ENCODE measurements around the gene NOC4L. TPM values are rescaled to one million over a fixed set of nuclear protein-coding genes. Genes with fewer than 3 reads are reported as not detected.

NOC4L gene
- total RNA-seq, 1 donor, result 13.2 TPM

DNA sequence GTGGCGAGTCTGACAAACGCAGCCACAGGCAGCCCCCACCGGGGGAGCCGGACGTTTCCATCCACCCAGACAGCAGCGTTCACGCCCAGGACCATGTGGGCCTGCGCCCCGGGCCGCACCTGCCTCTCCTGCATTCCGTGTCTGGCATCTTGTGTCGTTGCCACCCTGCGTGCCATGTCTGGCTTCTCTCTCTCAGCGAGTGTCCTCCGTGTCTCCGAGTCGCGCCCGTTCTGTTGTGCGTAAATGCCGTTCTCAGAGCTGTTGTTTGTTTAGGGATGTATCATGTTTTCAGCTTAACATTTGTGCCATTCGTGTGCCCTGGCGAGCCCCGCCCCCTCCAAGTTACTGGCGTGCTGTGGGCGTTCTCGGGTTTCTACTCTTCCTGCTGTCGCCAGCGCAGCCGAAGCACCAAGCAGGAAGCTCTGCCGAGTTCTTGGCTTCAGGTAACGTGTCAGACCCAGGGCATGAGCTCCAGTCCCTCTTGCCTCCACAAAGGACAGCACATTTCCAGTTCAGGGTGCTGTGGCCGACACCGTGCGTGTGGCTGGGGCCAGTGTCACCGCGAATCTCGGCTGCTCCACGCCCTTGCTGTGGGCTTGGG is 34.6 kb downstream of the NOC4L start:
- DNase-seq (ENCODE audit: low read depth), result no peak
- TF ChIP-seq, protein P1, sequence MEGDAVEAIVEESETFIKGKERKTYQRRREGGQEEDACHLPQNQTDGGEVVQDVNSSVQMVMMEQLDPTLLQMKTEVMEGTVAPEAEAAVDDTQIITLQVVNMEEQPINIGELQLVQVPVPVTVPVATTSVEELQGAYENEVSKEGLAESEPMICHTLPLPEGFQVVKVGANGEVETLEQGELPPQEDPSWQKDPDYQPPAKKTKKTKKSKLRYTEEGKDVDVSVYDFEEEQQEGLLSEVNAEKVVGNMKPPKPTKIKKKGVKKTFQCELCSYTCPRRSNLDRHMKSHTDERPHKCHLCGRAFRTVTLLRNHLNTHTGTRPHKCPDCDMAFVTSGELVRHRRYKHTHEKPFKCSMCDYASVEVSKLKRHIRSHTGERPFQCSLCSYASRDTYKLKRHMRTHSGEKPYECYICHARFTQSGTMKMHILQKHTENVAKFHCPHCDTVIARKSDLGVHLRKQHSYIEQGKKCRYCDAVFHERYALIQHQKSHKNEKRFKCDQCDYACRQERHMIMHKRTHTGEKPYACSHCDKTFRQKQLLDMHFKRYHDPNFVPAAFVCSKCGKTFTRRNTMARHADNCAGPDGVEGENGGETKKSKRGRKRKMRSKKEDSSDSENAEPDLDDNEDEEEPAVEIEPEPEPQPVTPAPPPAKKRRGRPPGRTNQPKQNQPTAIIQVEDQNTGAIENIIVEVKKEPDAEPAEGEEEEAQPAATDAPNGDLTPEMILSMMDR (IDR thresholded peaks at IDR 0.05; ENCODE audit: insufficient read depth, low read length), result no peak
- H3K4me3 ChIP-seq (ENCODE audit: low read depth, low read length), result no peak overlapping the region

DNA sequence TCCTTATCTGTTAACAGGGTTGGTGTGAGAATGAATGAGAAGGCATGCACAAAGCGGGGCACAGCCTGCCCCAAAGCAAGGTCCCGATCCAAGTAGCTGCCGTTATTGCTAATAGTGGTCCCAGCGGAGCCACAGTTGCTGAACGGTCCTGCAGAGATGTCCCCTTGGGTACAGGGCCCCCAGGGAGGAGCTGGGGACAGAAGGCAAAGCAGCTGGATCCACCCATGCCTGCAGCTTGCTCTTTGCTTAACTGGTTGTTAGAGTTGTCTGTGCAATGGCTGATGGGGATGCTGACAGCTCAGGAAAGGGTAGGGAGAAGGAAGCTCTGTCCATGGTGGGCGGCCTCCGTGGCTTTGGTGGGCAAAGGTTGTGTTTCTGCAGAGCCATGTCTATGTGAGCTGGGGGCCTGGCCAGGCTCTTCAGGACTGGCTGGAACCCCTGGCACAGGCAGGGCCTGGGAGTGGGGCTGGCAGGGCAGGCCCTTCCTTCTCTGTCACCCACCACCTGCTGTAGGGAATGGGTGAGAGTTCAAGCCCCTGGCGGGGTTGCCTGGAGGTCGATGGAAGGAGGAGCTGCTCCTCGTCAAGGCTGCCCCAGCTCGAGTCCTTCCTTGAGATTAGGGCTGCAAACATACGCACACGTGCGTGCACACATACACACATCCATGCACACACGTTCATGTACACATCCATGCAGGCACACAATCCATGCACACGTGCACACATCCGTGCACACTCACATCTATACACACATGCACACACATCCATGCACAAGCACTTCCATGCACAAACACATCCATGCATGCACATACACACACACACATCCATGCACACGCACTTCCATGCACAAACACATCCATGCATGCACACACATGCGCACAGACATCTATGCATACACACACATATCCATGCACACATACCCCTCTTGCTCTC is 35.4 kb downstream of the NOC4L start:
- H3K4me3 ChIP-seq (ENCODE audit: low read depth, low read length), result no peak overlapping the region
- TF ChIP-seq, protein P1 (IDR thresholded peaks at IDR 0.05; ENCODE audit: insufficient read depth, low read length), result no peak
- DNase-seq (ENCODE audit: low read depth), result no peak

DNA sequence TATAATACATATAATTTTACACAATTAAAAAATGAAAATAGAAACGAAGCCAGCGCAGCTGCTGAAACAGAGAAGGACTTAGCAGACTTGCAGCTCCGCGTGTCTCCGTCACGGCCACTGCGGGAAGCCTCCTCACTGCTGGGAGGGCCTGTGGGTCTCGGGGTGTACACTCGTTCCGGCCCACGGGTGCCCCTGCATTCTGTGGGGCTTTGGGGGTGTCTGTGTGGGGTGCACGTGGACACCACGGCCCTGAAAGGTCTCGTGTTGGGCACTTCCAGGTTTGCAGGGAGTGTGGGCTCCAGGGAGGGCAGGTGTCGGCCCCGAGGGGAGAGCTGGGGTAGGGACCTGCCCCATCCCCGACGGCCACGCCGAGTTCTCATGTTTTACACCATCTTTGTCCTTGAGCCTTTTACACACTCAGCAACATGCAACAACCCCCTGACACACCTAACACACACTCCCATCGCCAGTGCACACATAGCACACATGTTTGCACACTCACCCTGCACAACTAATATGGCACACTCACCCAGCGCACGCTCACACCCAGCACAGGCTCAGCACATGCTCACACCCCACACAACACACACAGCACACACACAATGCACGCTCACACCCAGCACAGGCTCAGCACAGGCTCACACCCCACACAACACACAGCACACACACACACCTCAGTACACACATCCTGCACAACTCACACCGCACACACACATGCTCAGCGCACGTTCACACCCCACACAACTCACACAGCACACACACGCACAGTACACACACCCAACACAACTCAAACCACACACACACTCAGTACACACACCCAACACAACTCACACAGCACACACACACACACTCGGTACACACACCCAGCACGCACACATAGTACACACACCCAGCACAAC is 36.6 kb downstream of the NOC4L start:
- TF ChIP-seq, protein P1 (IDR thresholded peaks at IDR 0.05; ENCODE audit: insufficient read depth, low read length), result no peak

DNA sequence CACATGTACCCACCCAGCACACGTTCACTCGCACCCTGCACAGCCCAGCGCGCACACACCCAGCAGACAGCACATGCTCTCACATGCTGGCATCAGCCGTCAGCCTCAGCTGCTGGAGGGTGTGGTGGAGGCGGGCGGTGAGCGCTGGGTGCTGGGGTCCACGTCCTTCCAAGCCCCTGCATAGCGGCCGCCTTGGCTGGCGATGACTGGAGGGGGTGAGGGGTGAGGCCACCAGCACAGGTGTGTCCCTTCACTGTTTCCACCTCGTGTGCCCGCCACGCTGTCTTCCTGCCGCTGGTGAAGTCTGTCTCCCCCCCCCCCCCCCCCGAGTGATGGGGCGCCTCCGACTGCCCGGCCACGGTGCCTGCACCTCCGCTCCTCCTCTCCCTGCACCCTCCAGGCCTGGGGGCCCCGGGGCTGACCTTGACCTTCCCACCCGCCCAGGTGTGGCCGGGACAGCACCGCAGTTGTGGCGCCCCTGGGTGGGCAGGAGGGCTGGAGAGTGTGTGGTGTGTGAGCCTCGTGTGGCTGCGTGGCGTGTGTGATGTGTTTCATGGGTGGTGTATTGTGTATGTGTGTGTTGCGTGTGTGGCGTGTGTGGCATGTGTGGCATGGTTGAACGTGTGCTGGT is 37.4 kb downstream of the NOC4L start:
- TF ChIP-seq, protein P1 (IDR thresholded peaks at IDR 0.05; ENCODE audit: insufficient read depth, low read length), result no peak
- DNase-seq (ENCODE audit: low read depth), result no peak
- no peak overlapping the region for H3K4me3 ChIP-seq (ENCODE audit: low read depth, low read length)

More for the DNA sequence above, 36.6 kb downstream of the NOC4L start:
- DNase-seq (ENCODE audit: low read depth), result no peak
- H3K4me3 ChIP-seq (ENCODE audit: low read depth, low read length), result no peak overlapping the region

- DNase-seq (ENCODE audit: low read depth), result no peak
- TF ChIP-seq, protein P1 (IDR thresholded peaks at IDR 0.05; ENCODE audit: insufficient read depth, low read length), result no peak
- no peak overlapping the region for H3K4me3 ChIP-seq (ENCODE audit: low read depth, low read length)
Observed at GRCh38 chr12:132182206-132182710, 38.0 kb downstream of the NOC4L start.
